Gastroesophageal sphincter (tissue), 4 donors: ENCODE results near the gene FZD2. TPM values are rescaled to one million over a fixed set of nuclear protein-coding genes. Genes with fewer than 3 reads are reported as not detected.

Experiments used
- ATAC-seq: fragments of 150-250 bp; one replicate; pipeline ENCODE4 v1.9.1; 2016; ENCODE audit warnings: mild to moderate bottlenecking, moderate library complexity
- H3K27ac ChIP-seq, 4 donors: fragments of 200-600 bp; sonication (generic) in 3 of 4; 1 replicate in 3 of 4; 2 replicates in 1 of 4; pipeline ENCODE4 v1.5.1; 2016 to 2019
- H3K27me3 ChIP-seq: fragments of 200-600 bp; sonication (generic); one replicate; pipeline ENCODE4 v1.5.1; 2019
- H3K36me3 ChIP-seq, 2 donors: fragments of 200-600 bp; sonication (generic); one replicate each; pipeline ENCODE4 v1.5.1; 2019; ENCODE audit warnings: control low read depth in 1 of 2
- H3K4me1 ChIP-seq, 3 donors: fragments of 200-600 bp; sonication (generic); 1 replicate in 2 of 3; 2 replicates in 1 of 3; pipeline ENCODE4 v1.5.1; 2016 to 2019; ENCODE audit warnings: control low read depth in 2 of 3
- H3K4me3 ChIP-seq, 2 donors: fragments of 200-600 bp; sonication (generic); one replicate each; pipeline ENCODE4 v1.5.1; 2019; ENCODE audit warnings: mild to moderate bottlenecking in 1 of 2, moderate library complexity in 1 of 2
- H3K9me3 ChIP-seq, 3 donors: fragments of 200-600 bp; sonication (generic); one replicate each; pipeline ENCODE4 v1.5.1; 2017 to 2019; ENCODE audit warnings: control low read depth in 2 of 3
- CTCF ChIP-seq, 4 experiments: fragments of 200-600 bp in 2 of 4; fragments of 450-650 bp in 2 of 4; sonication (generic) in 1 of 4; IDR thresholded peaks; one replicate each; pipeline ENCODE4 v1.5.1; 2017 to 2019; ENCODE audit warnings: antibody characterized with exemption in 4 of 4, mild to moderate bottlenecking in 2 of 4, moderate library complexity in 2 of 4
- EP300 ChIP-seq: sonication (generic); formaldehyde crosslinking; IDR thresholded peaks from one replicate; pipeline ENCODE4 v1.6.1; 2017; ENCODE audit warnings: antibody characterized with exemption, mild to moderate bottlenecking
- POLR2A ChIP-seq, 2 donors: fragments of 450-650 bp; IDR thresholded peaks; one replicate each; pipeline ENCODE4 v1.6.1; 2017; ENCODE audit warnings: antibody characterized with exemption in 2 of 2, mild to moderate bottlenecking in 2 of 2, moderate library complexity in 1 of 2
- POLR2AphosphoS5 ChIP-seq: sonication (generic); formaldehyde crosslinking; IDR thresholded peaks from one replicate; pipeline ENCODE4 v1.6.1; 2017; ENCODE audit warnings: antibody characterized with exemption
- WGBS, 2 donors: methylation state at CpG; one replicate each; pipeline ENCODE4 v1.1.5; 2018; ENCODE audit warnings: low coverage in 1 of 2; 5-methylcytosine and 5-hydroxymethylcytosine counted together
- total RNA-seq, 4 donors: library from RNA; depleted of rRNA; stranded (reverse); fragments of >200 nt; gene quantifications; one replicate each; pipeline ENCODE4 v1.1.0, GENCODE V29; 2016

FZD2 gene
- total RNA-seq, 4 donors from 2014 or later: 1.5 to 2.7 (median 1.6) TPM

- ATAC-seq: peak; percentile 81
- H3K36me3 ChIP-seq: no peaks in the 10 kb centered on the region
- peaks cover 0 to 8% (median 0%) of the 10 kb centered on the region in 3 donors for H3K4me1 ChIP-seq
- peaks cover 33% of the 10 kb centered on the region for H3K27me3 ChIP-seq
- TF ChIP-seq POLR2AphosphoS5 (peak; percentile 68), POLR2A (IDR thresholded peaks at IDR 0.05) (no peak), CTCF (IDR thresholded peaks at IDR 0.05) (no peak), EP300 (no peak)
- H3K27ac ChIP-seq: no peak overlapping the region
- no peak overlapping the region for H3K4me3 ChIP-seq
- H3K9me3 ChIP-seq: no peaks in the 10 kb centered on the region
- WGBS, 2 donors: 19 to 42% methylated on average over 3 to 8 of the region's 9 CpGs
Measured at GRCh38 chr17:44599298-44600175, 42.3 kb downstream of the FZD2 start.

- WGBS, 2 donors: 60 to 90% methylated on average over 2 to 13 of the region's 15 CpGs
- TF ChIP-seq EP300 (no peak), POLR2A (IDR thresholded peaks at IDR 0.05) (no peak), CTCF (IDR thresholded peaks at IDR 0.05) (no peak), POLR2AphosphoS5 (no peak)
- no peaks in the 10 kb centered on the region for H3K9me3 ChIP-seq
- ATAC-seq: no peak
- peaks cover 14% of the 10 kb centered on the region for H3K27me3 ChIP-seq
- no peak overlapping the region for H3K4me3 ChIP-seq
- no peaks in the 10 kb centered on the region for H3K36me3 ChIP-seq
- peaks cover 0 to 8% (median 0%) of the 10 kb centered on the region in 3 donors for H3K4me1 ChIP-seq
- H3K27ac ChIP-seq: no peak overlapping the region
Measured at GRCh38 chr17:44601539-44601938, 44.3 kb downstream of the FZD2 start.

- no peak for TF ChIP-seq CTCF (IDR thresholded peaks at IDR 0.05)
- no peak for TF ChIP-seq EP300
- no peak for TF ChIP-seq POLR2A (IDR thresholded peaks at IDR 0.05)
- no peak for TF ChIP-seq POLR2AphosphoS5
- Histone ChIP-seq H3K27ac (no peak overlapping the region), H3K36me3 (no peaks in the 10 kb centered on the region), H3K9me3 (no peaks in the 10 kb centered on the region), H3K27me3 (peaks cover 14% of the 10 kb centered on the region), H3K4me3 (no peak overlapping the region), H3K4me1 (peaks cover 0 to 8% (median 0%) of the 10 kb centered on the region in 3 donors)
- no peak for ATAC-seq
- WGBS, 2 donors: 52 to 70% methylated on average over 3 of the region's 9 CpGs
Measured at GRCh38 chr17:44601973-44602372, 44.7 kb downstream of the FZD2 start.

GRCh38 chr17:44602390-44602789 is 45.1 kb downstream of the FZD2 start:
- 24 to 35% methylated on average over 5 to 6 of the region's 6 CpGs for WGBS, 2 donors
- no peak for ATAC-seq
- Histone ChIP-seq H3K4me1 (peaks cover 0 to 8% (median 0%) of the 10 kb centered on the region in 3 donors), H3K9me3 (no peaks in the 10 kb centered on the region), H3K27ac (no peak overlapping the region), H3K27me3 (peaks cover 14% of the 10 kb centered on the region), H3K4me3 (no peak overlapping the region), H3K36me3 (no peaks in the 10 kb centered on the region)
- TF ChIP-seq POLR2AphosphoS5 (no peak), CTCF (IDR thresholded peaks at IDR 0.05) (no peak)

- Histone ChIP-seq H3K36me3 (no peaks in the 10 kb centered on the region), H3K9me3 (no peaks in the 10 kb centered on the region), H3K4me1 (peaks cover 0 to 8% (median 0%) of the 10 kb centered on the region in 3 donors), H3K27me3 (peaks cover 10% of the 10 kb centered on the region), H3K27ac (no peak overlapping the region), H3K4me3 (no peak overlapping the region)
- ATAC-seq: no peak
- TF ChIP-seq POLR2AphosphoS5: no peak
- no peak for TF ChIP-seq EP300
- TF ChIP-seq CTCF (IDR thresholded peaks at IDR 0.05): no peak
- TF ChIP-seq POLR2A (IDR thresholded peaks at IDR 0.05): no peak
- WGBS, 2 donors: 63 to 80% methylated on average over 2 of the region's 3 CpGs
Measured at GRCh38 chr17:44602970-44603369, 45.7 kb downstream of the FZD2 start.
